MCF 10A (cell line): ENCODE measurements around the gene PMVK. TPM values are rescaled to one million over a fixed set of nuclear protein-coding genes. Genes with fewer than 3 reads are reported as not detected.

Source experiments
- BruUV-seq: library from RNA; stranded (reverse); fragments of 400-500 nt; replicated peaks from 2 replicates; lab custom pipeline; 2021; lab: Mats Ljungman, UMichigan
- CTCF ChIA-PET: fragments of 300-600 bp; sonication (Branson Sonifier 250); formaldehyde crosslinking; extraction: SDS; loops from one replicate; lab custom pipeline; 2021; ENCODE audit warnings: antibody characterized with exemption, inconsistent platforms; lab: Yijun Ruan, JAX
- POLR2A ChIA-PET: fragments of 300-600, 350-650 bp; sonication (Branson Sonifier 250); formaldehyde crosslinking; extraction: SDS; loops from one replicate; lab custom pipeline; 2020; ENCODE audit warnings: antibody characterized with exemption, inconsistent platforms; lab: Yijun Ruan, JAX
- DNase-seq: peaks from one replicate; pipeline ENCODE4 v3.0.0-alpha.2; 2018; ENCODE audit not compliant: unreplicated experiment
- H3K27ac Mint-ChIP-seq: one replicate; pipeline ENCODE4 v1.8.0; 2022; ENCODE audit warnings: mild to moderate bottlenecking, low read depth, mixed read lengths; ENCODE audit not compliant: unreplicated experiment
- H3K27me3 Mint-ChIP-seq: one replicate; pipeline ENCODE4 v1.8.0; 2022; ENCODE audit warnings: mixed read lengths; ENCODE audit not compliant: insufficient read depth, unreplicated experiment
- H3K36me3 Mint-ChIP-seq: one replicate; pipeline ENCODE4 v1.8.0; 2022; ENCODE audit warnings: mild to moderate bottlenecking, moderate library complexity, mixed read lengths; ENCODE audit not compliant: insufficient read depth, unreplicated experiment
- H3K4me1 Mint-ChIP-seq: one replicate; pipeline ENCODE4 v1.8.0; 2022; ENCODE audit warnings: mixed read lengths; ENCODE audit not compliant: insufficient read depth, unreplicated experiment
- H3K4me3 Mint-ChIP-seq: one replicate; pipeline ENCODE4 v1.8.0; 2022; ENCODE audit warnings: mild to moderate bottlenecking, moderate library complexity, mixed read lengths; ENCODE audit not compliant: unreplicated experiment
- H3K9me3 Mint-ChIP-seq: one replicate; pipeline ENCODE4 v1.8.0; 2022; ENCODE audit warnings: mixed read lengths; ENCODE audit not compliant: unreplicated experiment
- CTCF ChIP-seq: fragments of 200-600 bp; IDR thresholded peaks from one replicate; pipeline ENCODE4 v1.8.0; 2022; ENCODE audit warnings: antibody characterized with exemption, mild to moderate bottlenecking; ENCODE audit not compliant: unreplicated experiment
- intact Hi-C: fragments of 100-400 bp; cut with micrococcal nuclease; formaldehyde crosslinking; loops from 2 replicates; pipeline ENCODE4 v1.14.1; 2022
- total RNA-seq: library from RNA; stranded (reverse); gene quantifications from 2 replicates; pipeline ENCODE4 v1.2.3, GENCODE V29; 2022

The PMVK gene
- total RNA-seq, 1 experiment from 2014 or later: 68.9 TPM

- POLR2A ChIA-PET: interaction anchor here (0.7 to 41.1 kb wide), 33 partner anchors 2 to 1149 kb away, joined by 3 to 1917 read pairs (median 7); partner anchors contain the start of genes ADAM15, CKS1B, EFNA1 and EFNA3
- peak; percentile 100 for DNase-seq
- Mint-ChIP-seq H3K27me3 (no peaks in the 10 kb centered on the region), H3K4me1 (peaks cover 37% of the 10 kb centered on the region), H3K4me3 (no peak overlapping the region), H3K27ac (no peak overlapping the region), H3K9me3 (no peaks in the 10 kb centered on the region), H3K36me3 (peaks cover 38% of the 10 kb centered on the region)
- no peak for TF ChIP-seq CTCF
- TSS peak; percentile 56 for BruUV-seq
- intact Hi-C loops: loop anchor here (1.0 to 5.0 kb wide), 4 partner anchors 10 to 200 kb away; partner anchors contain the start of genes ADAM15, KRTCAP2 and TRIM46
- CTCF ChIA-PET: interaction anchor here (0.5 to 6.7 kb wide), 23 partner anchors 10 to 776 kb away, joined by 3 to 64 read pairs (median 4); partner anchors contain the start of genes FLAD1, LENEP, PYGO2 and ZBTB7B
These were observed 36.2 kb upstream of the PMVK start for GRCh38 chr1:154972517-154973343.

- CTCF ChIA-PET: interaction anchor here (0.6 to 6.7 kb wide), 22 partner anchors 10 to 775 kb away, joined by 3 to 64 read pairs (median 4); partner anchors contain the start of genes FLAD1, LENEP, PBXIP1 and PYGO2
- H3K27me3 Mint-ChIP-seq: no peaks in the 10 kb centered on the region
- BruUV-seq: no TSS peak
- H3K36me3 Mint-ChIP-seq: peaks cover 39% of the 10 kb centered on the region
- DNase-seq: no peak
- H3K27ac Mint-ChIP-seq: no peak overlapping the region
- POLR2A ChIA-PET: interaction anchor here (0.7 to 41.1 kb wide), 21 partner anchors 1 to 1009 kb away, joined by 3 to 1917 read pairs (median 14); partner anchors contain the start of genes ADAM15, CKS1B, EFNA1 and EFNA3
- H3K9me3 Mint-ChIP-seq: no peaks in the 10 kb centered on the region
- H3K4me1 Mint-ChIP-seq: peaks cover 37% of the 10 kb centered on the region
- no peak for TF ChIP-seq CTCF
- H3K4me3 Mint-ChIP-seq: no peak overlapping the region
- intact Hi-C loops: loop anchor here (1.0 to 5.0 kb wide), 3 partner anchors 10 to 200 kb away; partner anchors contain the start of genes ADAM15, KRTCAP2 and TRIM46
These were observed 35.6 kb upstream of the PMVK start for GRCh38 chr1:154972213-154972516.

- DNase-seq: peak; percentile 90
- Mint-ChIP-seq H3K4me1 (peaks cover 40% of the 10 kb centered on the region), H3K27me3 (no peaks in the 10 kb centered on the region), H3K36me3 (peaks cover 46% of the 10 kb centered on the region), H3K9me3 (no peaks in the 10 kb centered on the region), H3K27ac (no peak overlapping the region), H3K4me3 (no peak overlapping the region)
- TF ChIP-seq CTCF: no peak
- ChIA-PET CTCF (interaction anchor here (0.6 to 6.7 kb wide), 30 partner anchors 9 to 425 kb away, joined by 3 to 64 read pairs (median 4); partner anchors contain the start of genes FLAD1, KRTCAP2, LENEP and PBXIP1), POLR2A (interaction anchor here (0.7 to 41.1 kb wide), 28 partner anchors 1 to 1008 kb away, joined by 3 to 1917 read pairs (median 7); partner anchors contain the start of genes ADAM15, CKS1B, EFNA1 and EFNA3)
- BruUV-seq: no TSS peak
- intact Hi-C loops: loop anchor here (1.0 to 5.0 kb wide), 3 partner anchors 13 to 201 kb away; partner anchors contain the start of genes KRTCAP2 and TRIM46
These were observed 35.0 kb upstream of the PMVK start for GRCh38 chr1:154971341-154971998.
